Ishikawa (cell line): ENCODE results near the gene DNAJC30.

Experiments used
- CEBPB ChIP-seq: IDR thresholded peaks from 2 replicates; pipeline ENCODE4 v1.6.1; 2012
- CREB1 ChIP-seq: IDR thresholded peaks from 2 replicates; pipeline ENCODE4 v1.6.1; 2012; ENCODE audit warnings: low read depth
- EGR1 ChIP-seq: IDR thresholded peaks from 2 replicates; pipeline ENCODE4 v1.6.1; 2012
- EP300 ChIP-seq: IDR thresholded peaks from 2 replicates; pipeline ENCODE4 v1.6.1; 2012; ENCODE audit warnings: borderline replicate concordance
- FOXM1 ChIP-seq: IDR thresholded peaks from 2 replicates; pipeline ENCODE4 v1.6.1; 2012; ENCODE audit warnings: low read depth, borderline replicate concordance
- NFIC ChIP-seq: IDR thresholded peaks from 2 replicates; pipeline ENCODE4 v1.6.1; 2012
- RAD21 ChIP-seq: IDR thresholded peaks from 2 replicates; pipeline ENCODE4 v1.6.1; 2012; ENCODE audit warnings: low read depth
- TAF1 ChIP-seq: IDR thresholded peaks from 2 replicates; pipeline ENCODE4 v1.6.1; 2012; ENCODE audit warnings: low read depth, mild to moderate bottlenecking
- TEAD4 ChIP-seq: IDR thresholded peaks from 2 replicates; pipeline ENCODE4 v1.6.1; 2012
- YY1 ChIP-seq: IDR thresholded peaks from 2 replicates; pipeline ENCODE4 v1.6.1; 2012; ENCODE audit warnings: low read depth
- ZBTB7A ChIP-seq: IDR thresholded peaks from 2 replicates; pipeline ENCODE4 v1.6.1; 2012; ENCODE audit warnings: low read depth
- TF ChIP-seq, protein P1 (sequence below): IDR thresholded peaks from 2 replicates; pipeline ENCODE4 v1.6.1; 2012; ENCODE audit warnings: low read depth, mild to moderate bottlenecking
- TF ChIP-seq, protein P2 (sequence below): IDR thresholded peaks from 2 replicates; pipeline ENCODE4 v1.6.1; 2012
- TF ChIP-seq, protein P3 (sequence below): IDR thresholded peaks from 2 replicates; pipeline ENCODE4 v1.6.1; 2012

Gene DNAJC30

DNA sequence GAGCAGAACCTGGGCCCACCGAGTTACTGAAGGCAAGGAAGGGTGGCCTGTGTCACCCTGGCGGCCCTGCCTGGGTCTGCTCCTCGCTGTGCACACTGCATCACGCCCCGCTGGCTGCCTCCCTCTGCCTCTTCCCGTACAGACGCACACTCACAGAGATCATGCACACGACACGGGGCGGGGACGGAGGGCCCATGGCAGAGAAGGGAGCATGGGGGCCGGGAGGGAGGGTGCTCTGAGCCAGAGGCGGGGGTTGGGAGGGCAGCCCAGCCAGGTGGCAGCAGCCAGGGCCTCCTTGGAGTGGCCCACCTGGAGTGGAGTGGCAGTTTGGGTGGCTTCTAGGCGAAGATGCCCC lies 16.8 kb upstream of the DNAJC30 start:
- TF ChIP-seq FOXM1: no peak
- TF ChIP-seq, protein P1, sequence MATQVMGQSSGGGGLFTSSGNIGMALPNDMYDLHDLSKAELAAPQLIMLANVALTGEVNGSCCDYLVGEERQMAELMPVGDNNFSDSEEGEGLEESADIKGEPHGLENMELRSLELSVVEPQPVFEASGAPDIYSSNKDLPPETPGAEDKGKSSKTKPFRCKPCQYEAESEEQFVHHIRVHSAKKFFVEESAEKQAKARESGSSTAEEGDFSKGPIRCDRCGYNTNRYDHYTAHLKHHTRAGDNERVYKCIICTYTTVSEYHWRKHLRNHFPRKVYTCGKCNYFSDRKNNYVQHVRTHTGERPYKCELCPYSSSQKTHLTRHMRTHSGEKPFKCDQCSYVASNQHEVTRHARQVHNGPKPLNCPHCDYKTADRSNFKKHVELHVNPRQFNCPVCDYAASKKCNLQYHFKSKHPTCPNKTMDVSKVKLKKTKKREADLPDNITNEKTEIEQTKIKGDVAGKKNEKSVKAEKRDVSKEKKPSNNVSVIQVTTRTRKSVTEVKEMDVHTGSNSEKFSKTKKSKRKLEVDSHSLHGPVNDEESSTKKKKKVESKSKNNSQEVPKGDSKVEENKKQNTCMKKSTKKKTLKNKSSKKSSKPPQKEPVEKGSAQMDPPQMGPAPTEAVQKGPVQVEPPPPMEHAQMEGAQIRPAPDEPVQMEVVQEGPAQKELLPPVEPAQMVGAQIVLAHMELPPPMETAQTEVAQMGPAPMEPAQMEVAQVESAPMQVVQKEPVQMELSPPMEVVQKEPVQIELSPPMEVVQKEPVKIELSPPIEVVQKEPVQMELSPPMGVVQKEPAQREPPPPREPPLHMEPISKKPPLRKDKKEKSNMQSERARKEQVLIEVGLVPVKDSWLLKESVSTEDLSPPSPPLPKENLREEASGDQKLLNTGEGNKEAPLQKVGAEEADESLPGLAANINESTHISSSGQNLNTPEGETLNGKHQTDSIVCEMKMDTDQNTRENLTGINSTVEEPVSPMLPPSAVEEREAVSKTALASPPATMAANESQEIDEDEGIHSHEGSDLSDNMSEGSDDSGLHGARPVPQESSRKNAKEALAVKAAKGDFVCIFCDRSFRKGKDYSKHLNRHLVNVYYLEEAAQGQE: no peak
- no peak for TF ChIP-seq CREB1
- no peak for TF ChIP-seq NFIC
- TF ChIP-seq EGR1: no peak
- no peak for TF ChIP-seq YY1

DNA sequence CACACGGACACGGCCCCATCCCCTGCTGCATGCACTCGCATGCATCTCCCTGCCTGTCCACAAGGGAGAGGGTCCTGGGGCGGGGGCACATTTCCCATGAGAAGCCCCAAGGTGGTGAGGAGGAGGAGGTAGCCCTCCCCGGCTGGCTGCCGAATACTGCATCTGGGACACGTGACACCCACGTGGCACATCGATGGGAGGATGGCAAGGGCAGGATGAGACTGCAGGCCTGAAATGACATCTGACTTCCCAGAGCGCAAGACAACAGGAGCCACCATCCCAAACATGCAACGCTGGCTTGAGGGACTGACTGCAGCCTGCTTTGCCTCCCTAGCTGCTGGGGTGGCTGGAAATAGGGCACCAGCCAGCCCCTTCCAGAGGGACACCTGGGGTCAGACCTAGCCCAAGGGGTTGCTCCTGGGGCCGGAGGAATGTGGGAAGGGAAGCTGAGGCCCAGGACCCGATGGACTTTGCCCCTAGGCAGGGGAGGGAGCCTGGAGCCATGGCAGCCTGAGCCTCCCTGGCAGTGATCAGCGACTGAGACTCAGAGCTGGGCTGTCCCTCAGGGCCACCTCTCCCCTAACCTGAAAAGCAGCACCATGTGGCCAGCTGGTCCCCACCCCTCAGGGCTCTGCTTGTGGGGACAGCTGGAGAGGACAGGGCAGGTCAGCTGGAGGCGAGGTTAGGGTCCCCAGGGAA lies 16.3 kb upstream of the DNAJC30 start:
- TF ChIP-seq RAD21: no peak
- no peak for TF ChIP-seq EGR1
- no peak for TF ChIP-seq NFIC
- no peak for TF ChIP-seq FOXM1
- TF ChIP-seq YY1: no peak
- no peak for TF ChIP-seq EP300
- TF ChIP-seq ZBTB7A: no peak
- TF ChIP-seq TAF1: no peak
- TF ChIP-seq, protein P1: no peak
- TF ChIP-seq, protein P2, sequence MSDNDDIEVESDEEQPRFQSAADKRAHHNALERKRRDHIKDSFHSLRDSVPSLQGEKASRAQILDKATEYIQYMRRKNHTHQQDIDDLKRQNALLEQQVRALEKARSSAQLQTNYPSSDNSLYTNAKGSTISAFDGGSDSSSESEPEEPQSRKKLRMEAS: no peak
- no peak for TF ChIP-seq CREB1

DNA sequence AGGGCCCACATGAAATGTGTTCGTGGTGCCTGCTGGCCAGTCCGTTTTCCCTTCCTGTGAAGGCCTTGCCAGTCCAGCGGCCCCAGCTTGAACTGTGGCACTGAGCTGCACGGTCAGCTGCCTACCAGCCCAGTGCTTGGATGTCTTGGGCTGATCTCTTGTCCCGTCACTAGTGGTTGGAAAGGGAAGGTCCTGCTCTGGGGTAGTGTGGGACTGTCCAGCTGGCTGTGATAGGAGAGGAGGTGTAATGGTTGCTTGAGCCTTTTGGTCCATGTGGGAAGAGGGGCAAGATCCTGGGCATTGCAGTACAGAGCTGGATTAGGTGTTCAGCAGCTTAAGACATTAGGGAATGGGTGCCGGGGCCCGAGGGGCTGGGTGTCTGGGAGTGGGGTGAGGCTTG lies 15.2 kb upstream of the DNAJC30 start:
- TF ChIP-seq NFIC: no peak
- TF ChIP-seq EGR1: no peak
- no peak for TF ChIP-seq CREB1
- TF ChIP-seq FOXM1: no peak
- TF ChIP-seq, protein P1: no peak
- TF ChIP-seq, protein P3, sequence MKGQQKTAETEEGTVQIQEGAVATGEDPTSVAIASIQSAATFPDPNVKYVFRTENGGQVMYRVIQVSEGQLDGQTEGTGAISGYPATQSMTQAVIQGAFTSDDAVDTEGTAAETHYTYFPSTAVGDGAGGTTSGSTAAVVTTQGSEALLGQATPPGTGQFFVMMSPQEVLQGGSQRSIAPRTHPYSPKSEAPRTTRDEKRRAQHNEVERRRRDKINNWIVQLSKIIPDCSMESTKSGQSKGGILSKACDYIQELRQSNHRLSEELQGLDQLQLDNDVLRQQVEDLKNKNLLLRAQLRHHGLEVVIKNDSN: no peak
- no peak for TF ChIP-seq TAF1
- no peak for TF ChIP-seq YY1

DNA sequence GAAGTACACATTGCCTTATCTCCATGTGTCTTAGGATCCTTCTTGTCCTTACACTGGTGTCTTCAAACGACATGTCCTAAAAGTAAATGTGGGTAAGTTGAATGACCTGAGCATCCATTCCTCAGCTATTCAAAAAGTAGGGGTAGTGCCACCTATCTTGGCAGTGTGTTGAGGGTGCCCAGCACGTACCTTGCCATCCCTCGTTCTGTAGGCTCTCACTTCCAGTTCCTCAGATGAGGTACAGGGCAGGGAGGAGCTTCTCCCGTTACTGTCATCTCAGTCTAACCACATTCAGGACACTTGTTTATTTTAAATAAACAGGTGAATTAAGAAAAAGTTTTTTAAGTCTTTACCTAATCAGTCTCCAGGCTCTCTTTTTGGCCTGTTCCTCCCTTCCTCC lies 13.1 kb upstream of the DNAJC30 start:
- TF ChIP-seq CEBPB (no peak), TAF1 (no peak), EGR1 (no peak), NFIC (no peak), RAD21 (no peak), ZBTB7A (no peak), TEAD4 (no peak), YY1 (no peak), FOXM1 (no peak)
- TF ChIP-seq, protein P2: no peak
- TF ChIP-seq, protein P1: no peak
- TF ChIP-seq, protein P3: no peak
